RWPE2 (cell line): ENCODE results near the gene HTATSF1.
A peak's percentile ranks its signal among the peaks of the same experiment; 100 is the strongest.

Experiments
- ATAC-seq: fragments of 200-7000 bp; cut with Tn5 transposase; 3 replicates; pipeline ENCODE4 v1.9.1; 2021; ENCODE audit warnings: low read depth
- DNase-seq: peaks from one replicate; pipeline ENCODE4 v3.0.0-alpha.2; 2020; ENCODE audit warnings: low spot score
- H3K27ac ChIP-seq: fragments of 450-650 bp; 2 replicates; pipeline ENCODE4 v1.5.1; 2017; ENCODE audit warnings: mild to moderate bottlenecking; ENCODE audit not compliant: poor library complexity, severe bottlenecking
- H3K27me3 ChIP-seq: fragments of 250-450 bp; sonication (Bioruptor Pico); 2 replicates; pipeline ENCODE4 v1.5.1; 2021; ENCODE audit warnings: mild to moderate bottlenecking, moderate library complexity; ENCODE audit not compliant: insufficient read depth, poor library complexity, severe bottlenecking
- H3K36me3 ChIP-seq: fragments of 250-450 bp; sonication (Bioruptor Pico); 2 replicates; pipeline ENCODE4 v1.5.1; 2020; ENCODE audit warnings: low read depth, mild to moderate bottlenecking, moderate library complexity
- H3K4me1 ChIP-seq: fragments of 250-450 bp; sonication (Bioruptor Pico); 2 replicates; pipeline ENCODE4 v1.5.1; 2021; ENCODE audit warnings: mild to moderate bottlenecking, moderate library complexity; ENCODE audit not compliant: insufficient read depth, poor library complexity, severe bottlenecking
- H3K4me3 ChIP-seq: fragments of 250-450 bp; sonication (Bioruptor Pico); 2 replicates; pipeline ENCODE4 v1.5.1; 2021; ENCODE audit warnings: mild to moderate bottlenecking, moderate library complexity; ENCODE audit not compliant: severe bottlenecking
- H3K9me3 ChIP-seq: fragments of 250-450 bp; sonication (Bioruptor Pico); 2 replicates; pipeline ENCODE4 v1.5.1; 2021; ENCODE audit warnings: mild to moderate bottlenecking, moderate library complexity; ENCODE audit not compliant: severe bottlenecking
- TF ChIP-seq, protein P1 (sequence below): fragments of 450-650 bp; IDR thresholded peaks from one replicate; pipeline ENCODE4 v1.5.1; 2017; ENCODE audit warnings: mild to moderate bottlenecking, moderate library complexity; ENCODE audit not compliant: poor library complexity, severe bottlenecking

HTATSF1 gene

GRCh38 chrX:136519069-136519468 lies 21.7 kb downstream of the HTATSF1 start:
- Histone ChIP-seq H3K36me3 (no peaks in the 10 kb centered on the region), H3K27me3 (no peaks in the 10 kb centered on the region), H3K9me3 (no peaks in the 10 kb centered on the region), H3K4me3 (no peak overlapping the region), H3K27ac (no peak overlapping the region), H3K4me1 (no peaks in the 10 kb centered on the region)
- ATAC-seq: no peak
- TF ChIP-seq, protein P1, sequence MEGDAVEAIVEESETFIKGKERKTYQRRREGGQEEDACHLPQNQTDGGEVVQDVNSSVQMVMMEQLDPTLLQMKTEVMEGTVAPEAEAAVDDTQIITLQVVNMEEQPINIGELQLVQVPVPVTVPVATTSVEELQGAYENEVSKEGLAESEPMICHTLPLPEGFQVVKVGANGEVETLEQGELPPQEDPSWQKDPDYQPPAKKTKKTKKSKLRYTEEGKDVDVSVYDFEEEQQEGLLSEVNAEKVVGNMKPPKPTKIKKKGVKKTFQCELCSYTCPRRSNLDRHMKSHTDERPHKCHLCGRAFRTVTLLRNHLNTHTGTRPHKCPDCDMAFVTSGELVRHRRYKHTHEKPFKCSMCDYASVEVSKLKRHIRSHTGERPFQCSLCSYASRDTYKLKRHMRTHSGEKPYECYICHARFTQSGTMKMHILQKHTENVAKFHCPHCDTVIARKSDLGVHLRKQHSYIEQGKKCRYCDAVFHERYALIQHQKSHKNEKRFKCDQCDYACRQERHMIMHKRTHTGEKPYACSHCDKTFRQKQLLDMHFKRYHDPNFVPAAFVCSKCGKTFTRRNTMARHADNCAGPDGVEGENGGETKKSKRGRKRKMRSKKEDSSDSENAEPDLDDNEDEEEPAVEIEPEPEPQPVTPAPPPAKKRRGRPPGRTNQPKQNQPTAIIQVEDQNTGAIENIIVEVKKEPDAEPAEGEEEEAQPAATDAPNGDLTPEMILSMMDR: no peak
- DNase-seq: no peak

GRCh38 chrX:136523770-136524169 lies 26.4 kb downstream of the HTATSF1 start:
- TF ChIP-seq, protein P1: no peak
- Histone ChIP-seq H3K4me1 (no peaks in the 10 kb centered on the region), H3K36me3 (no peaks in the 10 kb centered on the region), H3K9me3 (no peaks in the 10 kb centered on the region), H3K27ac (no peak overlapping the region), H3K27me3 (no peaks in the 10 kb centered on the region), H3K4me3 (no peak overlapping the region)
- DNase-seq (no peak), ATAC-seq (no peak)

- ATAC-seq (peak; percentile 94), DNase-seq (no peak)
Observed at GRCh38 chrX:136525738-136526606, 28.6 kb downstream of the HTATSF1 start.

DNA sequence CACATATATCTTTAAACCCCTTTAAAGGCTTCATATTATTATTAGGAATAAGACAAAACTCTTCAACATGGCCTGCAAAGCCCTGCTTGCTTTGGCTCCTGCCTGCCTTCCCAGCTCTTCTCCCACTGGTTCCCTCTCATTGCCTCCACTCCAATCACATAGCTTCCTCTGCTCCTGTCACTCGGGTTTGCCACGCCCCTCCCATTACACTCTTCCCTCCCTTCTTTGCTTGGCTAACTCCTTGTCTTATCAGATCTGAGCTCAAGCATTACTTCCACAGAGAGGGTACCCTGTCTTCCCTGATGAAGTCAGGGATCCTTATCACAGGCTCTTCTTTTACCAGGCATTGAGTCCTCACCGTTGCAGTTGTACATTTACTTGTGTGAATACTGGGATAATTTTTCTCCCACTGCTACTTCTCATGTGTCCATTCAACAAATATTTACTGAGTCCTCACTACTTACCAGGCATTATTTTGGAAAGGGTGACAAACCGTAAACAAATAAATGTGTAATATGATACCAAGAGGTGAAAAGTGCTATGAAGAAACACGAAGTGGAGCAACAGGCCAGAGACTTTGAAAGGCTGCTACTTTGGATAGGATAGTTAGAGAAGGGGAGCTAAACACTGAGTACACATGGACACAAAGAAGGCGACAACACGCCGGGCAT lies 31.4 kb downstream of the HTATSF1 start:
- ATAC-seq: no peak
- H3K4me1 ChIP-seq: no peaks in the 10 kb centered on the region
- H3K27ac ChIP-seq: no peak overlapping the region
- TF ChIP-seq, protein P1: no peak
- no peak overlapping the region for H3K4me3 ChIP-seq
- DNase-seq: no peak
- no peaks in the 10 kb centered on the region for H3K36me3 ChIP-seq
- H3K27me3 ChIP-seq: no peaks in the 10 kb centered on the region
- H3K9me3 ChIP-seq: no peaks in the 10 kb centered on the region

More at GRCh38 chrX:136525738-136526606, 28.6 kb downstream of the HTATSF1 start:
- Histone ChIP-seq H3K27ac (no peak overlapping the region), H3K27me3 (no peaks in the 10 kb centered on the region), H3K36me3 (no peaks in the 10 kb centered on the region), H3K4me1 (no peaks in the 10 kb centered on the region), H3K4me3 (no peak overlapping the region), H3K9me3 (no peaks in the 10 kb centered on the region)
- TF ChIP-seq, protein P1: no peak
